Activated CD4-positive, alpha-beta T cell treated with anti-CD3 and anti-CD28 coated beads, Interleukin-2, amount 50 U/mL, for 48 hours (primary cell): Measurements from ENCODE around the gene ANTXR2.
"Not testable (repeated sequence)": the region's sequence is repeated elsewhere in the genome, so short reads cannot be mapped to it uniquely, and the experiment has no call there.

Experiments used
- DNase-seq, 2 experiments: peaks; one replicate each; pipeline ENCODE4 v3.0.0-alpha.2; 2020

ANTXR2 gene

DNA sequence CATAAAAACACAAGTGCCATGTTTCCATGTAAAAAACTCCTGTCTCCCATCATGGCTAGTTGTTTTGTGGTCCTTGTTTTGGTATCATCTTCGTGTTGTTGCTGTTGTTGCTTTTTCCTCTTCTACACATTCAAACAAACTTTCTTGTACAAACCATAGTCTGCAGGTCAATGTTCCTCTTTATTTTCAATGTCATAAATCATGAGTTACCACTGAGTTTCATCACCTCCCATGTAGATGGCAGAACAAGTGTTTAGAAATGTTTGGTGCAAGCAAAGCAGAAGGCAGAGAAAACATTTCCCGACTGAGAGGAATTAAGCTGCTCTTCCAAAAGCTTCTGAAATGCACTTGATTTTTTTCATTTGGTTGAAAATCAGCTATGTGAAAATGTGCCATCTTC lies 166.0 kb downstream of the ANTXR2 start:
- no peak for DNase-seq

DNA sequence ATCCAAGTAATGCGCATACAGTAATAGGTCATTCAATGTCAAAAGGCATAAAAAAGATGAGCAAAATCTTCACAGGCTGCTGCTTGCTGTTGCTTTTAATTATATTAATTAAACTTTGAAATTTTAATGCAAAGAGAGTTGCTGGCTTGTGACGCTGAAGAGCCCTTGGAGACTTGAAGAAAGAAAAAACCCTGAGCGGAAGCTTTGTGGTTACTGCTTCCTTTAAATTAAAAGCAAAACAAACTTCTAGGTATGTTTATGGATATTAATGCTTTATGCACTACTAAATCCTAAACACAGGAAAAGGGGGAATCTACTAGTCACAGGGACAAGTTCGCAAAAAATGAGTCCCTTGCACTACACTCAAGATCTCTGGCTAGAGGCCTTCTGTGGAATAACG lies 166.7 kb downstream of the ANTXR2 start:
- no peak for DNase-seq

DNA sequence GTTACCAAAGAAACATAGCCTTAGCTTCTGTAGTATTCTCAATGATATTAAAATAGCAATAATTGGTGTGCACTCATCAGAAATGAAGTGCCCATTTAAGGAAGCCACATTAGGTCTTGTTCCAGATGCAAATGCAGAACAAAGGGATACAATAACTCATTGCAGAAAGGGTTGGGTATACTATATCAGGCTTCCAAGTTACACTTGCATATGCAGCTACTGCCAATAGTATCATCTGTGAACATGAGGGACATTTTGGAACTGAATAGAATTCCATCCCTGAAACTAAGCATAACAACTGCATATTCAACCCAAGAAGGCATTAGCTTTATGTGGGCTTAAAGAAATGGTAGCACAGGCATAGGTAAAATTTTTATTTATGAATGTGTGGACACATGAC lies 167.8 kb downstream of the ANTXR2 start:
- DNase-seq: no peak

DNA sequence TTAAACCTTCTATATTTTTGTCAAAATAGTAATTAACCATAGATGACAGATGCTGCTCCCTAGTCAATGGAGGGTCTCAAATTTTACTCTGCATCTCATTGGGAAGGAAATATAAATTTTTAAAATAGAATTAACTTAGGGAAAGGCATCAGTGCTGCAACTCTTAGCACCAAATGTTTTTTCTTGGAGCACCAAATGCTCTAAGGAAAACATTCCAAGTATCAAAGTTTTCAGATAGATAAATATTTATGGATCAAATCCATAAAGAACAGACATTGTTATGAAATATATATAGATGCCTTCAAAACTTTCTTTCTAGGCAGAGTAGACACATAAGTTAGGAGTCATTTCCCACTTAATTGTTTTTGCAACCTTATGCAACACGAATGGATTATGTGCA lies 168.7 kb downstream of the ANTXR2 start:
- no peak for DNase-seq

DNA sequence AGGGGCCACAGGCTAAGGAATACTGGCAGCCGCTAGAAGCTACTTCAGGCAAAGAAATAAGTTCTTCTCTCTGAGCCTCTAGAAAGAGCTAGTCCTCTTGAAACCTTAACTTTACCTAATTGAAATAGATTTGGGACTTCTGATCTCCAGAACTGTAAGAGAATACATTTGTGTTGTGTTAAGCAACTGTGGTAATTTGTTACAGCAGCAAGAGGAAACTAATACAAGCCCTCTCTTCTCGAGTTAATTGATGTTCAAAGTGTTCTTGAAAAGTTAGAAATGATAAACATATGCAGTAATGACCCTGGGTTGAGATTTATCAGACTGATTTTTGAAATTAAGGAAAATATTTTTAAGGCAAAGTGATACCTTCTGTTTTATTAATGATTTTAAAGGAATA lies 172.8 kb downstream of the ANTXR2 start:
- DNase-seq: no peak

DNA sequence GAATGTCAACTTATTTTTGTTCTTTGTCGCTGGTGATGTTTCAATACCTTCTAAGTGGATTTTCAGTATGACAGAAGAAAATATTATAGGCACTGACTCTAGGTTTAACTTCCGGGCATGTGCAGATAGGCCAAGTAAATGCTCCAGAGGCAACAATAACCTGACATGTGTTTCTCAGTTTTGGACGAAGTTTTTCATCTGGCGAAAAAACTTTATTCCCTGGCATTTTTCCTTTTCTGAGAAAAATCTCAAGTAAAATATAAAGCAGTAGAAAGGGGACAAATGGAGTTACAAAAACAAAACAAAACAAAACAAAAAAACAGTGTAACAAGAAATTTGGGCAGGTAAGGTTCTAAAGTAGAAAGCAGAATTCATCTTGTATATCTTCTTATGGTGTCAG lies 173.5 kb downstream of the ANTXR2 start:
- no peak for DNase-seq

DNA sequence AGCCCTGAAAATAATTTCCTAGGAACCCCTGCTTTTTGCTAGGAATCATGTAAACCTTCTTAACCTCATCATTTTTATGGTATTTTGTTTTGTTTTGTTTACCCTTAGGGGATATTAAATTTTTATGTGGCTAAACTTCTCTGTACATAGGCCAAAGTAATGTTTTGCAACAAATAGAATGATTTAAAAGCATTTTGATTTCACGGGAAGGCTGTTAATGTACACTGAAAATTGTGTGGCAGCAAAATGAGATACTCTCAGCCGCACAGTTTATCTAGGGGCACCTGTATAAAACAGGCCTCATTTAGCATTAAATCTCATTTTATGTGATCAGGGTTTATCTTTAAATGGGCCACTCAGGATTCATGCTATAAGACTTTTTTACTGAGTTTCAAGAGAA lies 175.0 kb downstream of the ANTXR2 start:
- DNase-seq: no peak

DNA sequence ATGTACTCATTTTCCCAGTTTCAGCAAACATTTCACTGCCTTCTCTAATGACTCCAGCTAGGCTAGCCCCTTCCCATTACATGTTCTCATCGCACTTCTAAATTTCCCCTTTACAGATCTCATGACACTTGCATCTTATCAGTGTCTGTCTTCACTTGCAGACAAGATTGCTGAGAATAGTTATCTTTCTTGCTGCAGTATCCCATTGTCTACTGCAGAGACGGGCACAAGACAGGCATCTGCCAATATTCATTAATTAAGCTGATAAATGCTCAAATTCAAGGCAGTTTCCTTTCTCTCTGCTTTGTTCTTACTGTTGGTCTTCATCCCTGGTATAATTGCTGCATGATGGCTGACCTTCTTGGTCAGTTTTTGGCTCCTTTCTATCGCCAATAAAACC lies 175.9 kb downstream of the ANTXR2 start:
- no peak for DNase-seq

DNA sequence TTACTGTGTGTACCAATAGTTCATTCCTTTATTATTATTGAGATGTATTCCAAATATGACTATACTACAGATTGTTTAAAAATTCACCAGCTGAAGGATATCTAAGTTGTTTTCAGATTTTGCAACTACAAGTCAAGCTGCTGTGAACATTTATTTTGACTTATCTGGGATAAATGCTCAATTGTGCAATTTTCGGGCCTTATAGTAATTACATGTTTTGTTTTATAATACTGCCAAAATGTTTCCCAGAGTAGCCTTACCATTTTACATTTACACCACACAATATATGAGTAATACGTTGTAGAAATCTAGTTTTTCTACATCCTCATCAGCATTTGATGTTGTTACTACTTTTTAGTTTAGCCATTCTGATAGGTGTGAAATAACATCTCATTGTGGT lies 179.6 kb downstream of the ANTXR2 start:
- no peak for DNase-seq

DNA sequence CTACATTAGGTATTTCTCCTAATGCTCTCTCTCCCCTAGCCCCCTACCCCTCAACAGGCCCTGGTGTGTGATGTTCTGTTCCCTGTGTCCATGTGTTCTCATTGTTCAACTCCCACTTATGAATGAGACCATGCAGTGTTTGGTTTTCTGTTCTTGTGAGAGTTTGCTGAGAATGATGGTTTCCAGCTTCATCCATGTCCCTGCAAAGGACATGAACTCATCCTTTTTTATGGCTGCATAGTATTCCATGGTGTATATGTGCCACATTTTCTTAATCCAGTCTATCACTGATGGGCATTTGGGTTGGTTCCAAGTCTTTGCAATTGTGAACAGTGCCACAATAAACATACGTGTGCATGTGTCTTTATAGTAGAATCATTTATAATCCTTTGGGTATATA lies 184.0 kb downstream of the ANTXR2 start:
- DNase-seq: not testable (repeated sequence)

DNA sequence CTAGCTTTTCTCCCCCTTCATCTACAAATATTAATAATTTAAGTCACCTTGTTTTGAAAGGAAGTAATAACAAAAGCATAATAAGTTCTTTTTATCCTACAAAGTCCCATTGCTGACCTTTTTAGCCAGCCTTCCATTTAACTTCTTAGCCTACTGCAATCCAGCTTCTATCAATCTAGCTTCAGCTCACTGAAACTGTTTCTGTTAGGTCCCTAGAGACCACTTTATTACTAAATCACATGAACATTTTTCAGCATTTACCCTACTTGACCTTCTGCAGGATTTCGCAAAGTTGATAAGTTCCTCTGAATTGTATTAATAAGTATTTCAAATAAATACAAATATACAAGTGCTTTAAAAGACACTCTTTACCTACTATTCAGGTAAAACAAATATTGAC lies 186.5 kb downstream of the ANTXR2 start:
- no peak for DNase-seq

DNA sequence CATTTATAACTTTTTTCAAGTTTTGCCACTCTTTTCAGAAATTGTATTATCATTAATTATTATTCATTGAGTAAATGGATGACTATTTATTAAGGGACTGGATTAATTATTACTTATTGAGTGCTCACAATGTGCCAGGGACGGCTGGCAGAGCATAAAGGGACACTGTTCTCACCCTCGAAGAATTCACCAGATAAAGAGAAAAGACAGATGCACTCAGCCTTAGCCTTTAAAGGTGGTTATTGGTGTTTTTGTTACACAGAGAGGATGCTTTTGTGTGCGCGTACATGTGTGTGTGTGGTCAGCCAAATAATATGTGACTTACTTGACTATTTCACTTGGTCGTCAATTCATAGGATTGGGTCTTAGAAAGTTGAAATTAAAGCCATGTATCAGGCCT lies 187.0 kb downstream of the ANTXR2 start:
- no peak for DNase-seq

DNA sequence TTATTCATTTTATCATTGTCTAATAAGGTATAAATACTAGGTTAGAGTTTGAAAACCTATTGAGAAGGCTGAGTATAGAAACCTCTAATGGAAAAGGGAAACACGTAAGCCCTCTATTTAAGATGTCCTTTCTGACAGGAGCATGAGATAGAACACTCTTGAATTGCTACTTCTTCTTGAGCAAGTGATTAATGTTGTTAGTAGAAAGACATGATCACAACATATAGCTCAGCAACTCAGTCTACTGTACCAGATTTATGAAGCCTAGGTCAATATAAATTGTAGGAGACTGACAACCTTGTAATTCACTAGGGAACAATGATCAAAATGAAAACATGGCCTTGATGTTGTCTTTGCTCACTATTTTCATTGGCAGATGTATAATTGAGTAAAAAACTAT lies 189.7 kb downstream of the ANTXR2 start:
- DNase-seq: no peak

DNA sequence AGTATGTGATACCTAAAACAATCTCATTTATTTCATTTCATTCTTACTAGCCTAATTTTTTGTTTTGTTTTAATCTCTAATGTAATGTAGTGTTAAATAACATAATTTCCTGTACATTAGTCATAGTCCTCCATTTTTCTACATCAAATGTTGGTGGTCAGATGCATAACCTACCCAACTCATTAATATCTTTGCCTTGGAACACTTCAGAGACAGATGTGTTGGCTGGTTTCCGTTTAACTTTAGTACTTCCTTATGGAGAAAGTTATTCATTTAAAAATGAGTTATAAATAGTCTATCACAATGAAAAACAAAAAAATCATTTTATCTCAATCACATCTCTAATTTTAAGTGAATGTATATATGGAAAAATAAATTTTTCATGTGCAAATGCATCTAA lies 190.2 kb downstream of the ANTXR2 start:
- no peak for DNase-seq

DNA sequence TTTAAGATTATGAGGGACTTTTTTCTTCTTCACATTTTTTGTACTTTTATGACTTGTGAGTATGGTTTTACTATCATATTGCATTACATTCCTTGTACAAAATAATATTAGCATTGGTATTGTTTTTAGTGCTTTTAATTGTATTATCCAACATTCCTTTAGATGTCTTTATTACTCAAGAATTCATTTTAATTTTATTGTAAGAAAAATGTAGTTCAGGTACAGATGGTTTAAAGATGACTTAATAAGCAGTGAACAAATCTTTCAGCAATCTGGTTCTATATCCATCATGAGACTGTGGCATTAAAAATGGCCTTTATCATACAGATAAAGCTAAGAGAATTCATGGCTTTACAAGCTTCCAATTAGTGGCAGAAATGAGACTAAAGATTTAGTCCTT lies 191.6 kb downstream of the ANTXR2 start:
- no peak for DNase-seq

DNA sequence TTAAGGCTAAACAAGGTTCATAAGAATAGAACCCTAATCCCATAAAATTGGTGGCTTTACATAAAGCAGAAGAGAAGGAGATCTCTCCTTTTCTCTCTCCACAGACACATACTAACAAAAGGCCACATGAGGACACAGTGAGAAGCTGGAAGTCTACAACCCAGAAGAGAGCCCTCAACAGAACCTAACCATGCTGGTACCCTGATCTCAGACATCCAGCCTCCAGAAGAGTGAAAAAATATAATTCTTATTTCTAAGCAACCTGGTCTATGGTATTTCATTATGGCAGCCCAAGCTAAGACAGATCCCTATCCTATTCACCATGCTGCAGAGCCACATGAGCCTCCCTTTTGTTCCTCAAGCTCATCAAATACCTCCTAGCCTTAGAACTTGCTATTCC lies 195.5 kb downstream of the ANTXR2 start:
- no peak for DNase-seq

DNA sequence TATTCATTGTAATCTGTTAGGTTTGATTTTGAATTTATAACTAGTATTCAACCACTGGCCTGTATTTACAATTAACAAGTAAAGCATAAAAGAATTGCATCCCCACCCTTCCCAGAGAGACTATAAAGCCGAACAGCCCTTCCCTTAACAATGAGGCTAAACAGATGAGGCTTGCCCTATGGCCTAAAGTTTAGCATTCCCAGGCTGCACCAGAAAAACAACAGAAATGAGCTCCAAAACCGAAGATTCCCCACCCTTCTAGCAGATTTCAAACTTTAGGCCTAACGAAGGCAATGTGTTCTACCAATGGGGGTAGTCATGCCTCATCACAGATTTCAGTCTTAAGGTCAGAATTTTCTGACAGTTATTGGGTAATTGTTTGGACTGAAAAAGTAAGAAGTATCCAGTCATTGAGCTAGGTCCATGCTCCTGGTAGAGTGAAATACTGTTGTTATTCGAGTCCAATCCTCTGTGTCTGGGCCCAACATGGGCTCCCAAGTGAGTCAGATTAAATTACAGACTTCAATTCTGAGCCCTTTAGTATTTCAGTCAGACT lies 197.6 kb downstream of the ANTXR2 start:
- DNase-seq: no peak

DNA sequence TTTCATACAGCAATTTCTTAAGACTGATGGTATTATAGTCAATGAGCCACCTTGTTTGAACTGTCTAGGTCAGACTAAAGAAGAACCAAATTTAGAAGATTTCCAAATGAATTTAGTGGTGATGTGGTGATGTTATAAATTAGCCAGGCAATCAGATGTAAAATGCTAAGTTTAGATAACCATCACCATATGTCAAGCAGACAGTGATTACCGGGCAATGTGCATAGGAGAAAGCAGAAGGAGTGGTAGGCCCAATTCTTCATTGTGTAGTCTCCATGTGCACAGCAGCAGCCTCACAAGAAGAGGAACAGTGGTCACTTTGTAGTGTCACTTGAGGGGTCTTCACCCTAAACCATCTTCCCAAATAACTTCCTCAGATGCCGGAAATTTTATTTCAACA lies 198.8 kb downstream of the ANTXR2 start:
- DNase-seq: no peak

DNA sequence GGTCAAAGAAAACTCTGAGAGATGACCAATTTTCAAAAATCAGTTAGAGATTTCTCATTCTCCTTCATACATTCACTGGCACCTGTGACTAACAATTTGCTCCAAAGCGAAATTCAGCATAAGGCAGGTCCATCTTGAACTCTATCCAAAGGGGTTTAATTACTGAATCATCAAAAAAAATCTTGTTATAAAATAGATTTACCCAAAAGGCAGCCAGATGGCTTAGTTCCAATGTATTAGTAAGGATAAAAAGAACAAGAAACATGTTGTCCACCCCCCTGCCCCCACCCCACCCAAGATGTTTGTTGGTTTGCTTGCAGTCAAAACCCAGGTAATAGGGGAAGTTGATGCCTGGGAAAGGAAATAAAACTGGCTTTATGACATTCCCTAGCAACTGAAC lies 200.3 kb downstream of the ANTXR2 start:
- DNase-seq: no peak

DNA sequence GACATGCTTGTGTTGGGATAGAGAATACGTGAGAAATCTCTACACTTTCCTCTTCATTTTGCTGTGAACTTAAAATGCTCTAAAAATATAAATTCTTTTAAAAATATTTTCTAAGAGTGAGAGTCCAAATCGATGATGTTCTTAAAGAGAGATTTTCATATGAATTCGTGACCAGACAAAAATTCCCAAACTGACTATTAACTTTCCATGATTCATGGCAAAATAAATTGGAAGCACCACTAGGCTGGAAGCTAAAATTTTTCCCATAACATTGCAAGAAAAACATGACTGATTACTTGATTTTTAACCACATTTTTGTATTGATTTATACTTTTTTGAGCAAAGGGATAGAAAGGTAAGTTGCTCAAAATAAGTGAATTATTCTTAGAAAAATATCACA lies 201.1 kb downstream of the ANTXR2 start:
- no peak for DNase-seq

DNA sequence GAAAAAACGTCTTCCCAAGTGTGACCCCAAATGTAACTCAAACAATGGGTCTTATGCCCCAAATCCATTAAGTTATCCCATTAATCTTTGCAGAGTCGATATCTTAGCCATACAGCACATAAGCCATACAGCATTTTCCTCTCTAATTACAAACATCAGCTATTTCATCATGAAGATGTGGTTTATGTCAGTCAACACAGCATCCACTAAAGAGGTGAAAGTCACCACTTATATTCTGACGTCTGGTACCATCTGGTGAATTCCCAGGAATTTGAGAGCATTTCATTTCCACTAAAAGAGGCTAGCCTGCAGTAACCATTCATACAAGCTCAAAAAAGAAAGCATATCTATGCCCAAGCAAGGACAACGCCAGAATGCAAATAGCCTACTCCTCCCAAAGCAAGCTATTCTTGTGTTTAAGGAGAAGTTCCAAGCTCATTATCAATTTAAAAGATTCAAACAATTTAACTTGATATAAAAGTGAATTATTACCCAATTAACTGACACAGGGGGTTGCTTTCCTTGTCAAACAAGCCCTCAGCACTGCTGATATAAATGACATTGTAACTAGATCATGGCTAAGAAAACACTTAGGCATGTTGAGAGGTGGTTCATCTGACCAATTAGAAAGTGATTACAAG lies 203.3 kb downstream of the ANTXR2 start:
- DNase-seq: no peak

DNA sequence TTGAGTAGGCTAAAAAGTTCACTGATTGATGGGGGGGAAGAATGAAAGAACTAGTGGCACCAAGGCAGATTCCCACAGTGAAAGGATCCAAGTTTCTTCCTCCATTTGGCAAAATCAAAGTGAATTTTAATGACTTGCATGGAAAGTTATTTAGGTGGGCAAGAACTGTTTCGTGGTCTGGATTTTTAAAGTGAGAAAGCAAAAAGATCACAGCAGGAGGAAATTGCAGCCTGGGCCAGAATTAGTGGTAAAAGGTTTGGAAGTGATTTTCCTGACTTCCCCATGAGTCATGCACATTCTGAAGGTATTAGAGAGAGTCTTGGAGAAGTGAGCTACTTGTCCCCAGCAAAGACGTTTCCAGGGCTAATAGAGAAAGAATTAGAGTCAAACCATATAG lies 207.8 kb downstream of the ANTXR2 start:
- no peak for DNase-seq

DNA sequence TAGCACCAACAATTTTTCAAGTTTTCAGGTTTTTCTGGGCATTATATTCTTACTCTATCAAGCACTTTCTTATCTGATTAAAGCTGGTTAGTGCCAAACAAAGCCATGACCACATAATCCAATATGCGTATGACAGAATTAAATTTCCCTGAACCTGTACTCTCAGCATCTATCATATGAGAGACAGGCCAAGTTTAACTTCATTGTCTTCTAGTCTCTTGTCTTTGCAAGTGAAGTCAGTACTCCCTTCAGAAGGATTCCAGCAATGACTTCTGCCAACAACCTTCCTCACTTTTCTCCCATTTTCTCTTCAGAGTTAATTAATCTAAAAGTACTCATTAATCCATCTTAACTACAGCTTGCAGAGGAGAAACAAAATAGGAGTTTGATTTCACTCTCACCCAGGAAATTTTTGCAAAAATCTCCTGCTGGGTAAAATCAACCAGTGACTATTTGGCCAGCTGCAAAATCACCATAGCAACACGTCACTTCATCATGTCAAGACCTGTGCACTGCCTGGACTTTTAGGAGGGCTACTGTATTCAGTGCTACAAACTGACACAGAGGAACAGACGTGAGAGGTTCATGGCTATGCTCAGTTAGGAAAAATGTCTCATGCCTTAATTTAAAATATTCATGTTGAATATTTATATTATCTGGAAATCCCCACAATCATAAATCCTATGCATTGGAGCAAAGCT lies 208.4 kb downstream of the ANTXR2 start:
- no peak for DNase-seq

DNA sequence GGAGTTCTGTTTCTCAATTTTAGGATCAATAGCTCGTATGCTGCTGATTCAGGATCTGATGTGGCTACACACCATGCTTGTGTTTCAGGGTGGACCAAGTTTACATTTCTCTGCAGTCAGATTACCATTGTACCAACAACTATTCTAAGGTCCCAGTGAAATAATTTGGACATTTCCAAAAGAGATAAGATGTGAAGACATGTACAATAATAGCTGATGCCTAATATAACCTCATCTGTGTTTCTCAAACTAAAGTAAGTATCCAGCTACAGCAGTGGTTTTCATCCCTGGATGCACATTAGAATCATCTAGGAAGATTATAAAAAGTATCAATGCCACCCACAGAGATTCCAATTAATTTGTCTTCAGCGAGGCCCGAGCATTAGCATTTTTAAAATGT lies 209.7 kb downstream of the ANTXR2 start:
- no peak for DNase-seq

DNA sequence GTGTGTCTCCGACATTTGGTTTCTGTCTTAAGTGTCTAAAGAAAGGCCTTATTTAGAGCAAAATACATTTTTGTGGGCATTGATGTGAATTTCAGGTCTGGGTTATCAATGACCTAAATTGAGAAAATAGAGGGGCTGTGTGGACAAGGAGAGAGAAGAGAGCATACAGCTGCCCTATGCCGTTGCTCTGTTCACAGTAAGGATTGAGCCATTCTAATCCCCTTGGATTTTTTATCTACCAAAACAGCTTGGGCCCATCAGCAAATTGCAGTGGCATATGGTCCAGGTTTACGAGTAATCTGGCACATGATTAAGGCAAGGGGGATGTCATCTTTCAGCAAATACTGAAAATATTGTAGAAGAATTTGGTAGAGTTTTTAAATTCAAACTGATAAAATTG lies 210.2 kb downstream of the ANTXR2 start:
- DNase-seq: no peak
